IMR-90 (cell line): Measurements from ENCODE around the gene UST. TPM values are rescaled to one million over a fixed set of nuclear protein-coding genes. Genes with fewer than 3 reads are reported as not detected.

ENCODE experiments used
- ATAC-seq: fragments of 200-7000 bp; cut with Tn5 transposase; 2 replicates; pipeline ENCODE4 v1.9.1; 2020; ENCODE audit warnings: low read depth, mild to moderate bottlenecking, moderate library complexity
- BruUV-seq: library from RNA; stranded (reverse); fragments of 400-500 nt; replicated peaks from 2 replicates; lab custom pipeline; 2021; lab: Mats Ljungman, UMichigan
- CTCF ChIA-PET: fragments of 300-600 bp; formaldehyde crosslinking; extraction: SDS; loops from one replicate; lab custom pipeline; 2021; ENCODE audit warnings: antibody characterized with exemption; lab: Yijun Ruan, JAX
- POLR2A ChIA-PET: fragments of 300-600 bp; sonication (Branson Sonifier 250); formaldehyde crosslinking; loops from one replicate; lab custom pipeline; 2022; ENCODE audit warnings: antibody characterized with exemption; ENCODE audit not compliant: unreplicated experiment; lab: Charles Lee
- DNase-seq: peaks from one replicate; pipeline ENCODE4 v3.0.0; 2013
- H2AFZ ChIP-seq: replicated peaks from 2 replicates; pipeline ENCODE3; 2013; ENCODE audit warnings: low read length, mild to moderate bottlenecking; ENCODE audit not compliant: poor library complexity
- H2AK5ac ChIP-seq: 2 replicates; pipeline ENCODE4 v1.6.1; 2013; ENCODE audit warnings: low read depth, low read length, inconsistent platforms
- H2AK9ac ChIP-seq: replicated peaks from 2 replicates; pipeline ENCODE3; 2013; ENCODE audit warnings: mild to moderate bottlenecking, low read depth, low read length, moderate library complexity; ENCODE audit not compliant: poor library complexity
- H2BK120ac ChIP-seq: 2 replicates; pipeline ENCODE4 v1.6.1; 2013; ENCODE audit warnings: low read depth, low read length, inconsistent platforms
- H2BK15ac ChIP-seq: 3 replicates; pipeline ENCODE4 v1.6.1; 2013; ENCODE audit warnings: low read depth, low read length, inconsistent platforms
- H2BK20ac ChIP-seq: 2 replicates; pipeline ENCODE4 v1.6.1; 2013; ENCODE audit warnings: low read depth, mild to moderate bottlenecking, inconsistent platforms, low read length, moderate library complexity
- H2BK5ac ChIP-seq: 2 replicates; pipeline ENCODE4 v1.6.1; 2013; ENCODE audit warnings: mild to moderate bottlenecking, low read depth, low read length, inconsistent platforms; ENCODE audit not compliant: poor library complexity, severe bottlenecking
- H3K14ac ChIP-seq: replicated peaks from 2 replicates; pipeline ENCODE4 v1.6.1; 2013; ENCODE audit warnings: low read depth, low read length, inconsistent platforms
- H3K18ac ChIP-seq: 2 replicates; pipeline ENCODE4 v1.6.1; 2013; ENCODE audit warnings: low read depth, low read length, control low read depth
- H3K23ac ChIP-seq: 2 replicates; pipeline ENCODE4 v1.6.1; 2013; ENCODE audit warnings: low read depth, low read length, inconsistent platforms
- H3K27ac ChIP-seq: 2 replicates; pipeline ENCODE4 v1.5.1; 2013; ENCODE audit warnings: mild to moderate bottlenecking, control low read depth, low read length; ENCODE audit not compliant: insufficient read depth
- H3K27me3 ChIP-seq: 2 replicates; pipeline ENCODE4 v1.6.1; 2013; ENCODE audit warnings: low read length; ENCODE audit not compliant: control insufficient read depth, insufficient read depth
- H3K36me3 ChIP-seq: 2 replicates; pipeline ENCODE4 v1.6.1; 2013; ENCODE audit warnings: low read length, mixed read lengths; ENCODE audit not compliant: control insufficient read depth, insufficient read depth
- H3K4ac ChIP-seq: 2 replicates; pipeline ENCODE4 v1.6.1; 2013; ENCODE audit warnings: low read depth, low read length, inconsistent platforms
- H3K4me1 ChIP-seq: 2 replicates; pipeline ENCODE4 v1.6.1; 2013; ENCODE audit warnings: low read length, mixed read lengths; ENCODE audit not compliant: control insufficient read depth, insufficient read depth
- H3K4me2 ChIP-seq: 2 replicates; pipeline ENCODE4 v1.6.1; 2013; ENCODE audit warnings: low read depth, mild to moderate bottlenecking, control low read depth, low read length, moderate library complexity
- H3K4me3 ChIP-seq: 2 replicates; pipeline ENCODE4 v1.5.1; 2013; ENCODE audit warnings: low read depth, mild to moderate bottlenecking, control low read depth, low read length, moderate library complexity; ENCODE audit not compliant: insufficient read depth
- H3K56ac ChIP-seq: 2 replicates; pipeline ENCODE4 v1.6.1; 2013; ENCODE audit warnings: low read length, inconsistent platforms; ENCODE audit not compliant: insufficient read depth; ENCODE audit errors: extremely low read depth
- H3K79me1 ChIP-seq, 2 experiments: 2 replicates each; pipeline ENCODE4 v1.6.1; 2013; ENCODE audit warnings: low read length in 2 of 2, inconsistent platforms in 1 of 2, low read depth in 1 of 2
- H3K9ac ChIP-seq: 2 replicates; pipeline ENCODE4 v1.6.1; 2013; ENCODE audit warnings: low read depth, low read length, control low read depth
- H3K9me1 ChIP-seq: 2 replicates; pipeline ENCODE4 v1.6.1; 2013; ENCODE audit warnings: low read length, inconsistent platforms; ENCODE audit not compliant: insufficient read depth
- H3K9me3 ChIP-seq: 2 replicates; pipeline ENCODE4 v1.6.1; 2013; ENCODE audit warnings: low read length; ENCODE audit not compliant: control insufficient read depth, insufficient read depth
- H4K20me1 ChIP-seq: 2 replicates; pipeline ENCODE4 v1.6.1; 2013; ENCODE audit warnings: low read length, inconsistent platforms; ENCODE audit not compliant: insufficient read depth
- H4K5ac ChIP-seq: 2 replicates; pipeline ENCODE4 v1.6.1; 2013; ENCODE audit warnings: mild to moderate bottlenecking, low read depth, low read length, control low read depth
- H4K8ac ChIP-seq, 2 experiments: 2 replicates each; pipeline ENCODE4 v1.6.1; 2013; ENCODE audit warnings: low read depth in 2 of 2, low read length in 2 of 2, control low read depth in 1 of 2, inconsistent platforms in 1 of 2
- H4K91ac ChIP-seq: 2 replicates; pipeline ENCODE4 v1.6.1; 2013; ENCODE audit warnings: low read depth, low read length, inconsistent platforms; ENCODE audit not compliant: insufficient read depth
- CEBPB ChIP-seq: IDR thresholded peaks from 2 replicates; pipeline ENCODE4 v1.6.1; 2012; ENCODE audit warnings: low read depth, low read length, improper control_type of control experiment
- MAFK ChIP-seq: IDR thresholded peaks from 2 replicates; pipeline ENCODE4 v1.6.1; 2012; ENCODE audit warnings: low read depth, low read length, improper control_type of control experiment
- MAZ ChIP-seq: IDR thresholded peaks from 2 replicates; pipeline ENCODE4 v1.6.1; 2012; ENCODE audit warnings: low read depth, mild to moderate bottlenecking, low read length, improper control_type of control experiment, moderate library complexity, borderline replicate concordance
- POLR2A ChIP-seq: IDR thresholded peaks from 2 replicates; pipeline ENCODE4 v1.6.1; 2012; ENCODE audit warnings: mild to moderate bottlenecking, low read depth, low read length
- RAD21 ChIP-seq: IDR thresholded peaks from 2 replicates; pipeline ENCODE4 v1.6.1; 2012; ENCODE audit warnings: low read length, improper control_type of control experiment
- RFX5 ChIP-seq: IDR thresholded peaks from 2 replicates; pipeline ENCODE4 v1.8.0; 2012; ENCODE audit warnings: low read depth, mild to moderate bottlenecking, low read length, moderate library complexity
- WGBS, 2 experiments: methylation state at CpG; one replicate each; pipeline versions ENCODE4 v1.1.5 to v1.1.7; 2013; ENCODE audit warnings: missing lambda C conversion rate in 2 of 2; ENCODE audit not compliant: insufficient read length in 1 of 2; ENCODE audit errors: extremely low coverage in 2 of 2; 5-methylcytosine and 5-hydroxymethylcytosine counted together
- dilution Hi-C: fragments of 300-500 bp; cut with HindIII; formaldehyde crosslinking; loops from one replicate; pipeline ENCODE4 v1.14.3; 2018; ENCODE audit warnings: low sequenced_read_pairs; ENCODE audit not compliant: unreplicated experiment
- in situ Hi-C: fragments of 300-500 bp; cut with MboI; formaldehyde crosslinking; loops from 3 replicates; pipeline ENCODE4 v1.14.3; 2019; ENCODE audit warnings: low sequenced_read_pairs, inconsistent platforms, mixed read lengths
- intact Hi-C: fragments of 100-400 bp; cut with micrococcal nuclease; formaldehyde crosslinking; loops from 2 replicates; pipeline ENCODE4 v1.10.0; 2022
- polyA plus RNA-seq, 3 experiments: library from polyadenylated mRNA; depleted of rRNA; stranded (reverse); fragments of >200 nt; gene quantifications; 2 replicates each; pipeline ENCODE4 v1.2.3, GENCODE V29; 2012; ENCODE audit warnings: low replicate concordance in 1 of 3
- total RNA-seq: library from RNA; depleted of rRNA; stranded (reverse); fragments of >200 nt; gene quantifications from 2 replicates; pipeline ENCODE4 v1.2.3, GENCODE V29; 2012
- TF ChIP-seq, protein P1 (sequence below): fragments of 150-350 bp; IDR thresholded peaks from 2 replicates; pipeline ENCODE4 v1.6.1; 2016; ENCODE audit warnings: low read depth, mild to moderate bottlenecking, low read length, moderate library complexity, borderline replicate concordance
- TF ChIP-seq, protein P2 (sequence below): fragments of 150-350 bp; IDR thresholded peaks from 2 replicates; pipeline ENCODE4 v1.6.1; 2017; ENCODE audit warnings: mild to moderate bottlenecking, antibody characterized with exemption, low read length, low read depth
- TF ChIP-seq, protein P3 (sequence below): conservative IDR thresholded peaks from 2 replicates; pipeline ENCODE4 v1.5.1; 2012; ENCODE audit warnings: mild to moderate bottlenecking, low read depth, low read length, improper control_type of control experiment

The UST gene
- total and polyA plus RNA-seq, 2 of the 4 experiments (the other 2 are of a cell fraction) = 7.7 to 13.8 TPM

DNA sequence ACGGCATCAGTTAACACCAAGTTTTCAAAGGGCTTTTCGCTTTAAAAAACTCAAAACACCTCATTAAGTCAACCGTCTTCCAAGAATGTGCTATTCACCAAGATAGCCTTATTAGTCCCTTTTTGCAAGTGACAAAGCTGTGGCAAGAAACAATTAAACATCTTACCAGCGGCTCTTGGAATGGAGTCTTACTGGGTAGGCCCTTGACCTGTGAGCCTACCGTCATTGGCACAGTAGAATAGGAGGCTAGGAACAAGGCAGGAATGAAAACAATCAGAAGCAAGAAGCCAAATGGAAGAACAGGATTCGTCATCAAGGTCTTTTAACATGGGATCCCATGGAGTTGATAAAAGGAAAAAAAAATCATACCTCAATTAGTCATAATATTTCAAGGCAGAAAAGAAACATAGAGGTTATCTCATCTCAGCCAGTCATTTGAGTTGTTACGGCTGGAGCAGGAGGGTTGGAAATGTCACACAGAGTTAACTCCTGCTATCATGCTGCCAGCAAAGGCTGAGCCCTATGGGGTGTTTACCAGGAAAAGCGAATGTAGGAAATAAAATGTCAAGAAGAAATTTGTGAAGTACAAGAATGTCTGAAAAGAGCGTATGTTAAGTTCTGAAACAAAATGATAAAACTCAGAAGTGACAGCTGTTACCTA lies 236.4 kb downstream of the UST start:
- peaks cover 5% of the 10 kb centered on the region; the same call in 1 of the 2 replicates for H3K36me3 ChIP-seq
- DNase-seq (no peak), ATAC-seq (no peak)
- no peak overlapping the region; the same call in 1 of the 2 replicates for H4K5ac ChIP-seq
- H4K91ac ChIP-seq = no peak overlapping the region
- dilution Hi-C loops (no loop called here), intact Hi-C loops (no loop called here), in situ Hi-C loops (no loop called here)
- no peak overlapping the region for H3K23ac ChIP-seq
- no peak overlapping the region for H3K4ac ChIP-seq
- ChIA-PET POLR2A (no interaction called here), CTCF (no interaction called here)
- H2BK120ac ChIP-seq = no peak overlapping the region
- H3K4me2 ChIP-seq = no peak overlapping the region
- WGBS, 2 experiments = 52% methylated on average over 3 of the region's 9 CpGs; no CpG with 5 or more reads in 1 of the 2 experiments
- no peaks in the 10 kb centered on the region for H3K27me3 ChIP-seq
- H2BK20ac ChIP-seq = no peak overlapping the region
- no peak overlapping the region for H3K14ac ChIP-seq
- H2BK15ac ChIP-seq = no peak overlapping the region
- H3K56ac ChIP-seq = no peak overlapping the region
- H2BK5ac ChIP-seq = no peak overlapping the region
- H3K18ac ChIP-seq = no peak overlapping the region
- no peak overlapping the region for H2AK9ac ChIP-seq
- H3K9ac ChIP-seq = no peak overlapping the region
- no peaks in the 10 kb centered on the region for H4K20me1 ChIP-seq
- H3K4me3 ChIP-seq = no peak overlapping the region
- H3K9me3 ChIP-seq = no peaks in the 10 kb centered on the region
- no TSS peak for BruUV-seq
- TF ChIP-seq, protein P1, sequence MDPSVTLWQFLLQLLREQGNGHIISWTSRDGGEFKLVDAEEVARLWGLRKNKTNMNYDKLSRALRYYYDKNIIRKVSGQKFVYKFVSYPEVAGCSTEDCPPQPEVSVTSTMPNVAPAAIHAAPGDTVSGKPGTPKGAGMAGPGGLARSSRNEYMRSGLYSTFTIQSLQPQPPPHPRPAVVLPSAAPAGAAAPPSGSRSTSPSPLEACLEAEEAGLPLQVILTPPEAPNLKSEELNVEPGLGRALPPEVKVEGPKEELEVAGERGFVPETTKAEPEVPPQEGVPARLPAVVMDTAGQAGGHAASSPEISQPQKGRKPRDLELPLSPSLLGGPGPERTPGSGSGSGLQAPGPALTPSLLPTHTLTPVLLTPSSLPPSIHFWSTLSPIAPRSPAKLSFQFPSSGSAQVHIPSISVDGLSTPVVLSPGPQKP = no peak
- TF ChIP-seq RFX5 = no peak
- TF ChIP-seq CEBPB = no peak
- TF ChIP-seq MAFK = no peak
- TF ChIP-seq, protein P2, sequence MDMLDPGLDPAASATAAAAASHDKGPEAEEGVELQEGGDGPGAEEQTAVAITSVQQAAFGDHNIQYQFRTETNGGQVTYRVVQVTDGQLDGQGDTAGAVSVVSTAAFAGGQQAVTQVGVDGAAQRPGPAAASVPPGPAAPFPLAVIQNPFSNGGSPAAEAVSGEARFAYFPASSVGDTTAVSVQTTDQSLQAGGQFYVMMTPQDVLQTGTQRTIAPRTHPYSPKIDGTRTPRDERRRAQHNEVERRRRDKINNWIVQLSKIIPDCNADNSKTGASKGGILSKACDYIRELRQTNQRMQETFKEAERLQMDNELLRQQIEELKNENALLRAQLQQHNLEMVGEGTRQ = no peak
- TF ChIP-seq, protein P3, sequence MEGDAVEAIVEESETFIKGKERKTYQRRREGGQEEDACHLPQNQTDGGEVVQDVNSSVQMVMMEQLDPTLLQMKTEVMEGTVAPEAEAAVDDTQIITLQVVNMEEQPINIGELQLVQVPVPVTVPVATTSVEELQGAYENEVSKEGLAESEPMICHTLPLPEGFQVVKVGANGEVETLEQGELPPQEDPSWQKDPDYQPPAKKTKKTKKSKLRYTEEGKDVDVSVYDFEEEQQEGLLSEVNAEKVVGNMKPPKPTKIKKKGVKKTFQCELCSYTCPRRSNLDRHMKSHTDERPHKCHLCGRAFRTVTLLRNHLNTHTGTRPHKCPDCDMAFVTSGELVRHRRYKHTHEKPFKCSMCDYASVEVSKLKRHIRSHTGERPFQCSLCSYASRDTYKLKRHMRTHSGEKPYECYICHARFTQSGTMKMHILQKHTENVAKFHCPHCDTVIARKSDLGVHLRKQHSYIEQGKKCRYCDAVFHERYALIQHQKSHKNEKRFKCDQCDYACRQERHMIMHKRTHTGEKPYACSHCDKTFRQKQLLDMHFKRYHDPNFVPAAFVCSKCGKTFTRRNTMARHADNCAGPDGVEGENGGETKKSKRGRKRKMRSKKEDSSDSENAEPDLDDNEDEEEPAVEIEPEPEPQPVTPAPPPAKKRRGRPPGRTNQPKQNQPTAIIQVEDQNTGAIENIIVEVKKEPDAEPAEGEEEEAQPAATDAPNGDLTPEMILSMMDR = no peak
- TF ChIP-seq POLR2A = no peak
- TF ChIP-seq RAD21 = no peak
- TF ChIP-seq MAZ = no peak
- H3K9me1 ChIP-seq = no peaks in the 10 kb centered on the region; the same call in 1 of the 2 replicates
- H3K4me1 ChIP-seq = peaks cover 10% of the 10 kb centered on the region
- H4K8ac ChIP-seq = no peak overlapping the region
- H3K79me1 ChIP-seq = no peaks in the 10 kb centered on the region
- no peak overlapping the region for H2AK5ac ChIP-seq
- no peak overlapping the region for H3K27ac ChIP-seq
- H2AFZ ChIP-seq = no peak overlapping the region
